Keratinocyte (primary cell): ENCODE measurements around the gene GPR137B. TPM values are rescaled to one million over a fixed set of nuclear protein-coding genes. Genes with fewer than 3 reads are reported as not detected.

ENCODE experiments used
- DNase-seq: peaks from one replicate; pipeline ENCODE4 v3.0.0-alpha.2; 2011; ENCODE audit warnings: low read depth, missing footprints, low spot score
- FAIRE-seq: peaks from 2 replicates; lab custom pipeline; 2011; peaks lifted over from hg19 to GRCh38; lab: Jason Lieb, UNC
- H2AFZ ChIP-seq: 2 replicates; pipeline ENCODE4 v1.6.0; 2012; ENCODE audit warnings: low read length, control low read depth, inconsistent platforms; ENCODE audit not compliant: control insufficient read depth
- H3K27ac ChIP-seq: 2 replicates; pipeline ENCODE4 v1.5.1; 2011; ENCODE audit warnings: low read length; ENCODE audit not compliant: control insufficient read depth, insufficient read depth
- H3K27me3 ChIP-seq: 3 replicates; pipeline ENCODE4 v1.6.0; 2011; ENCODE audit warnings: low read length; ENCODE audit not compliant: control insufficient read depth, insufficient read depth; ENCODE audit errors: extremely low read depth
- H3K36me3 ChIP-seq, 2 experiments: 2 replicates in 1 of 2; 3 replicates in 1 of 2; pipeline ENCODE4 v1.5.1; 2011; ENCODE audit warnings: low read length in 2 of 2, mild to moderate bottlenecking in 1 of 2; ENCODE audit not compliant: control insufficient read depth in 2 of 2, insufficient read depth in 2 of 2; ENCODE audit errors: extremely low read depth in 1 of 2
- H3K4me1 ChIP-seq: 3 replicates; pipeline ENCODE4 v1.5.1; 2011; ENCODE audit warnings: low read length; ENCODE audit not compliant: control insufficient read depth, insufficient read depth; ENCODE audit errors: extremely low read depth
- H3K4me2 ChIP-seq: 3 replicates; pipeline ENCODE4 v1.6.0; 2011; ENCODE audit warnings: low read depth, low read length; ENCODE audit not compliant: control insufficient read depth, insufficient read depth; ENCODE audit errors: extremely low read depth
- H3K4me3 ChIP-seq, 3 experiments: fragments of 200-600 bp in 1 of 3; sonication (generic) in 1 of 3; 2 replicates in 2 of 3; 3 replicates in 1 of 3; pipeline ENCODE4 v1.5.1; 2011 to 2016; ENCODE audit warnings: low read length in 3 of 3, mild to moderate bottlenecking in 3 of 3, control low read depth in 2 of 3, inconsistent platforms in 1 of 3, low read depth in 1 of 3, mixed read lengths in 1 of 3, mixed run types in 1 of 3, moderate library complexity in 1 of 3; ENCODE audit not compliant: control insufficient read depth in 2 of 3, insufficient read depth in 2 of 3; ENCODE audit errors: extremely low read depth in 1 of 3
- H3K79me2 ChIP-seq: 2 replicates; pipeline ENCODE4 v1.6.0; 2012; ENCODE audit warnings: low read length; ENCODE audit not compliant: control insufficient read depth, insufficient read depth
- H3K9ac ChIP-seq: 3 replicates; pipeline ENCODE4 v1.6.0; 2011; ENCODE audit warnings: low read length; ENCODE audit not compliant: control insufficient read depth, insufficient read depth; ENCODE audit errors: extremely low read depth
- H3K9me1 ChIP-seq: 3 replicates; pipeline ENCODE4 v1.6.0; 2011; ENCODE audit warnings: low read length; ENCODE audit not compliant: control insufficient read depth, insufficient read depth; ENCODE audit errors: extremely low read depth
- H3K9me3 ChIP-seq: 2 replicates; pipeline ENCODE4 v1.5.1; 2012; ENCODE audit warnings: low read depth, low read length; ENCODE audit not compliant: control insufficient read depth
- H4K20me1 ChIP-seq: 3 replicates; pipeline ENCODE4 v1.6.0; 2011; ENCODE audit warnings: low read length; ENCODE audit not compliant: control insufficient read depth, insufficient read depth; ENCODE audit errors: extremely low read depth
- EZH2 ChIP-seq: IDR thresholded peaks from one replicate; pipeline ENCODE4 v1.6.1; 2012; ENCODE audit warnings: inconsistent platforms, mild to moderate bottlenecking, low read length, moderate library complexity
- dilution Hi-C: fragments of 300-500 bp; cut with MboI; formaldehyde crosslinking; loops from one replicate; pipeline ENCODE4 v1.7.0; 2020; ENCODE audit warnings: low sequenced_read_pairs; ENCODE audit not compliant: extremely low pct_ligation_motif_present
- polyA plus RNA-seq, 5 experiments: library from polyadenylated mRNA; depleted of rRNA in 3 of 5; stranded (reverse) in 3 of 5; stranded (forward) in 1 of 5; unstranded in 1 of 5; fragments of >200 nt; gene quantifications; 1 replicate in 1 of 5; 2 replicates in 3 of 5; 3 replicates in 1 of 5; pipeline versions ENCODE4 v1.2.1 to v1.2.3, GENCODE V29; 2011 to 2012; ENCODE audit warnings: missing spikeins in 2 of 5, low read depth in 1 of 5, low replicate concordance in 1 of 5
- TF ChIP-seq, protein P1 (sequence below), 3 experiments: IDR thresholded peaks in 1 of 3; conservative IDR thresholded peaks in 1 of 3; optimal IDR thresholded peaks in 1 of 3; 2 replicates in 2 of 3; 3 replicates in 1 of 3; pipeline versions ENCODE3 to v1.5.1; 2011; ENCODE audit warnings: low read length in 3 of 3, mild to moderate bottlenecking in 3 of 3, moderate library complexity in 2 of 3, control low read depth in 1 of 3, inconsistent platforms in 1 of 3; ENCODE audit not compliant: insufficient read depth in 2 of 3; ENCODE audit errors: extremely low read depth in 1 of 3

GPR137B gene
- polyA plus RNA-seq, 1 donor (not counting 4 experiments of a cell fraction or from before 2014, with no cell fraction given), result 7.1 TPM

DNA sequence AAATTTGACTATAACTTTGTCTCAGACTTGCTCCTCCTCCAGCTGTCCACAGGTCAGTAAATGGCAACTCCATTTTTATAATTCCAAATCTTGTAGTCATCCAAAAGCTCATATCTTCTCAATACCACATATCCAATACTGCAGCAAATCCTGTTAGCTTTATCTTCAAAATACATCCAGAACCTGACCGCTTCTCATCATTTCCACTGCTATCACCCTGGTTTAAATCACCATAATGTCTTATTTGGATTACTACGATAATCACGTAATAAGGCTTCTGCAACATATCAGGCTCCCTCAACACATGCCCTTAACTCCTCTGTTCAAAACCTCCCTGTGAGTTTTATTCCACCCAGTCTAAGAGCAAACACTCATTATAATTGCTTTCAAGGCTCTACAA, 104.9 kb downstream of the GPR137B start:
- dilution Hi-C loops, result no loop called here
- Histone ChIP-seq H3K79me2 (no peaks in the 10 kb centered on the region), H3K9me1 (no peaks in the 10 kb centered on the region), H3K4me3 (no peak overlapping the region), H3K27me3 (no peaks in the 10 kb centered on the region), H3K9ac (no peak overlapping the region), H3K4me1 (no peaks in the 10 kb centered on the region), H3K36me3 (no peaks in the 10 kb centered on the region), H3K4me2 (no peak overlapping the region), H2AFZ (no peak overlapping the region), H3K9me3 (no peaks in the 10 kb centered on the region), H4K20me1 (no peaks in the 10 kb centered on the region), H3K27ac (no peak overlapping the region)
- DNase-seq (no peak), FAIRE-seq (no peak)
- TF ChIP-seq, protein P1, sequence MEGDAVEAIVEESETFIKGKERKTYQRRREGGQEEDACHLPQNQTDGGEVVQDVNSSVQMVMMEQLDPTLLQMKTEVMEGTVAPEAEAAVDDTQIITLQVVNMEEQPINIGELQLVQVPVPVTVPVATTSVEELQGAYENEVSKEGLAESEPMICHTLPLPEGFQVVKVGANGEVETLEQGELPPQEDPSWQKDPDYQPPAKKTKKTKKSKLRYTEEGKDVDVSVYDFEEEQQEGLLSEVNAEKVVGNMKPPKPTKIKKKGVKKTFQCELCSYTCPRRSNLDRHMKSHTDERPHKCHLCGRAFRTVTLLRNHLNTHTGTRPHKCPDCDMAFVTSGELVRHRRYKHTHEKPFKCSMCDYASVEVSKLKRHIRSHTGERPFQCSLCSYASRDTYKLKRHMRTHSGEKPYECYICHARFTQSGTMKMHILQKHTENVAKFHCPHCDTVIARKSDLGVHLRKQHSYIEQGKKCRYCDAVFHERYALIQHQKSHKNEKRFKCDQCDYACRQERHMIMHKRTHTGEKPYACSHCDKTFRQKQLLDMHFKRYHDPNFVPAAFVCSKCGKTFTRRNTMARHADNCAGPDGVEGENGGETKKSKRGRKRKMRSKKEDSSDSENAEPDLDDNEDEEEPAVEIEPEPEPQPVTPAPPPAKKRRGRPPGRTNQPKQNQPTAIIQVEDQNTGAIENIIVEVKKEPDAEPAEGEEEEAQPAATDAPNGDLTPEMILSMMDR (optimal IDR thresholded peaks at IDR 0.05 in 1 of 3, IDR thresholded peaks at IDR 0.05 in 1 of 3, conservative IDR thresholded peaks at IDR 0.05 in 1 of 3; ENCODE audit: extremely low read depth in 1 of 3, insufficient read depth in 2 of 3, low read length in 3 of 3), result no peak
- no peak for TF ChIP-seq EZH2

DNA sequence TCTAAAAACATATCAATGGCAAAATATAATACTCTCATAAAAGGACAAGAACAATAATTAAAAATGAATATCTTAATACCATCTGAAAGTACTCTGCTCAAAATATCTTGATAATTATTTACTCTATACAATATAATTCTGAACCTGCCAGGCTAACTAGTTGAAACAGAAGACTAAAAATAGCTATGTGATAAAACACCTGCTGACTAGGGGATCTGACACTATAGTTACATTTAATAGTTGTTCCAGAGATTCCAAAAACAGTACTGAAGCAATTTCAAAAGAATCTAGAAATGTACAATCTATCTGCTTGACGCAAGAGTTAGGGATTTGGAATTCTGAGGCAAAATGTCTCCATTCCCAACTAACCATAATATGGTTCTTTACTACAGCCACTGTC, 109.2 kb downstream of the GPR137B start:
- no peaks in the 10 kb centered on the region for H4K20me1 ChIP-seq
- no peak overlapping the region for H2AFZ ChIP-seq
- no peak for DNase-seq
- H3K36me3 ChIP-seq, result no peaks in the 10 kb centered on the region
- no peaks in the 10 kb centered on the region for H3K4me1 ChIP-seq
- H3K79me2 ChIP-seq, result no peaks in the 10 kb centered on the region
- no peak overlapping the region for H3K9ac ChIP-seq
- FAIRE-seq, result no peak
- H3K9me3 ChIP-seq, result no peaks in the 10 kb centered on the region
- H3K9me1 ChIP-seq, result no peaks in the 10 kb centered on the region
- H3K27me3 ChIP-seq, result no peaks in the 10 kb centered on the region
- H3K4me2 ChIP-seq, result no peak overlapping the region
- H3K4me3 ChIP-seq, result no peak overlapping the region
- no peak overlapping the region for H3K27ac ChIP-seq
- dilution Hi-C loops, result no loop called here
- TF ChIP-seq EZH2, result no peak
- TF ChIP-seq, protein P1 (optimal IDR thresholded peaks at IDR 0.05 in 1 of 3, IDR thresholded peaks at IDR 0.05 in 1 of 3, conservative IDR thresholded peaks at IDR 0.05 in 1 of 3; ENCODE audit: extremely low read depth in 1 of 3, insufficient read depth in 2 of 3, low read length in 3 of 3), result no peak
